Hematopoietic multipotent progenitor cell treated with erythropoietin and hydrocortisone succinate and interleukin-3 and kit ligand, for 6 days (in vitro differentiated cells): Measurements from ENCODE around the gene RAB3IL1.
A peak's percentile ranks its signal among the peaks of the same experiment; 100 is the strongest.

Experiments used
- DNase-seq: peaks from one replicate; pipeline ENCODE4 v3.0.0-alpha.2; 2015

The RAB3IL1 gene

DNA sequence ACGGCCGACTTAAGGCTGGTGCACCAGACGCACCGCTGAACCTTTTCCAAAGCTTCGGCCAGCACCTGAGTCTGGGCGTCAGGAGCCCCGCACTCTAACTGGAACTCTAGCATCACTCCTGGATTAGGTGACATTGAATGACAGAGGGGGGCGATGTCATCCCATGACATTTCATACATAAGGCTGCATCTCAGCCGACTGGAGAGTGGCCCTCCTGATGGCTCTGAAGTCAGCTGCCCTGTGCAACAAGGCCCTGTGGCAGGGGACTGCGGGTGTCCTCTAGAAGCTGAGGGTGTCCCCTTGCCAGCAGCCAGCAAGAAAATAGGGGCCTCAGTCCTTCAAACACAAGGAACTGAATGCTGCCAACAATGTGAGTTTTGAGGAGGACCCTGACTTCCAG lies 16.0 kb downstream of the RAB3IL1 start:
- no peak for DNase-seq

DNA sequence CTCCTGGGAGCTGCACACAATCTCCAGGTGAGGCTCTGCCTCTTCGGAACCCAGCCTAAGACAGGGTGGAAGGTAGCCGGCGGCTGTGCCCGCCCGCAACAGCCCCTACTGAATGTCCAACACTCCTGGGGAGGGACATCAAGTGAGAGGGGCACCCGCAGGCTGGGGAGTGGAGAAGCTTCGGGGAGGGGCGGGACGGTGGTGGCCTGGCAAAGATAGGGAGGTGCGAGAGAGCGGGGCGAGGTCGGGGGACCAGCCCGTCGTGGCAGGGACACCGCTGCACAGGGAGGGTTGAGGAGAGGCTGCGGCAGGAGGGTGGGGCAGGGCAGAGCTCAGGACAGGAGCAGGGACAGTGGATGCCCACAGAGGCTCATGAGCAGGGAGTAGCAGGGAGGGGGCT lies 17.1 kb downstream of the RAB3IL1 start:
- DNase-seq: no peak

DNA sequence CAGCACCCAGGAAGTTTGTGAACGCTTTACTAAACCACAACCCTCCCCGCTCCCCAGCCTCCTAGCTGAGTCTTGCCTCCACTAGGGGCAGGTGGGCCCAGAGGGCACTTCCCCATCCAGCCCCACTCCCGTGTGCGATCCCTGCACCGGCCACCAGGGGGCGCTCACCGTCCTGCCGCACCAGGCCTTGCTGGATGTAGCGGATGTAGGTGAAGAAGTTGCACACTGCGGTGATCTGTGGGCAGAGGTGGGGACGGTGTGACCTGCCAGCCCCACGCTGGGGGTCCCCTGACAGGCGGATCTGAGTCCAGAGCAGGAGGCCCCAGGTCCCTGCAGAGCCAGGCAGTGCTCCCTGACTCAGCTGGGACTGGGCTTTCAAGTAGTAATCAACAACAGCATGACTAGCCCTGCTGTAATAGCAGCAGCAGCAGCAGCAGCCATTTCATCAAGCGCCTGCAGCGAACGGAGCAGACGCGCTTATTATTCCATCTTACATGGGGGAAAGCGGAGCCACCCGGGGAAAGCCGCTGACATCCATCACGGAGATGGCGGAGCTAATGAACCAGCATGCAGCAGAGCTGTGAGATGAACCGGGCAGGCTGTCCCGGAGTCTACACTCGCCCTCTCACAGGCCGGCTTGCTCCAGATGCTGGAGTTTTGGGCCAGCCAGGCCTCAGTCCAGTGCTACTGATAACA lies 18.1 kb downstream of the RAB3IL1 start:
- DNase-seq: peak; percentile 86

DNA sequence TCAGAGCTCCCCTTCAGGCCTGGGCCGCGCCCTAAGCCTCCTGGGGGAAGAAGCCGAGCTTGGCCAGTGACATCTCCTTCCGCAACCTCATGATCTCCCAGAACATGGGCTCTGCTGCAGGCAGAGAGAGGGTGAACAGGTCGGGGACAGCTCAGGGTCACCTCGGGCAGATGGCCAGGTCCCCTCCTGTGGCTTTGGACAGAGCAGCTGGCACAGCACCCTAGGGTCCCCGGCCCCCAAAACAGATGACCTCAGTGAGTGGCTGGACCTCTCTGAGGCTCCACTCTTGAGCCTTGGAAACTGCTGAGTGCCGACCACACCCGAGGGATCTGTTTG lies 19.2 kb downstream of the RAB3IL1 start:
- DNase-seq: no peak

DNA sequence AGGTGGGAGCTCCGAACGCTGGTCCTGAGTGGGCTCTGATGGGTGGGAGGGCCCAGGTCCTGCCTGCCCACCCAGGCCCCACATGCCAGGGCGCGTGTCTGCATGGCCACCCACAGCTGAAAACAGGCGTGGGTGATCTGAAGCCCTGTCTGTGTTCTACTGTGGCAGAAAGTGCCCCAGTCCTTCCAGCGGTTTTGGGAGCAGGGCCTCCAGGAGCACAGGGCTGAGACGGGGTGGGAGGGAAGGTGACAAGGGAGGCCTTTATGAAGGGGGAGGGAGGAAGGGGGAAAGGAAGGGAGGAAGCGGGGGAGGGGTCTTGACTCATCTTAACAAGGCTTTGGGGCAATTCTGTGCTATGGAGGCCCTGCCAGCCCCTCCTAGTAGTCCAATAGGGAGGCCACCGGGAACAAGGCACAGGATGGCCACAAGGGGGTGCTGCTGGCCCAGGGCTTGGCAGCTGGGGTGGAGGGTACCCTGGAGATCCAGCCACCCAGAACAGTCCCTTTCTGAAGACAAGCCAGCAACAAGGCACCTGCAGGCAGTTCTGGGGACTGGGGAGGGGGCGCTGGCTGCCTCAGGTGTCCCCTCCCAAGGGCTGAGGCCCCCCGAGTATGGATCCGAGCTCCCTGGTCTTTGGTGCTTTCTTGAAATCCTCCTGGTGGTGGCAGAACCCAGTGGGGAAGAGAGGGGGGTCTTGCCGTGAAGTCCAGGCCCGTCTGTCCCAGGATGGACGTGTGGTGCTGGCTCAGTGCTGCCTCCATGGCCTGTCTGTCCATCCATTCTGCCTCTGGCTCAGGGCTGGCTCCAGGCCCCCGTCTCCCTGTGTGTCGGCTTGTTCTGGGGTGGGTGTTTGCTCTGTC lies 19.7 kb downstream of the RAB3IL1 start:
- DNase-seq: peak; percentile 89

DNA sequence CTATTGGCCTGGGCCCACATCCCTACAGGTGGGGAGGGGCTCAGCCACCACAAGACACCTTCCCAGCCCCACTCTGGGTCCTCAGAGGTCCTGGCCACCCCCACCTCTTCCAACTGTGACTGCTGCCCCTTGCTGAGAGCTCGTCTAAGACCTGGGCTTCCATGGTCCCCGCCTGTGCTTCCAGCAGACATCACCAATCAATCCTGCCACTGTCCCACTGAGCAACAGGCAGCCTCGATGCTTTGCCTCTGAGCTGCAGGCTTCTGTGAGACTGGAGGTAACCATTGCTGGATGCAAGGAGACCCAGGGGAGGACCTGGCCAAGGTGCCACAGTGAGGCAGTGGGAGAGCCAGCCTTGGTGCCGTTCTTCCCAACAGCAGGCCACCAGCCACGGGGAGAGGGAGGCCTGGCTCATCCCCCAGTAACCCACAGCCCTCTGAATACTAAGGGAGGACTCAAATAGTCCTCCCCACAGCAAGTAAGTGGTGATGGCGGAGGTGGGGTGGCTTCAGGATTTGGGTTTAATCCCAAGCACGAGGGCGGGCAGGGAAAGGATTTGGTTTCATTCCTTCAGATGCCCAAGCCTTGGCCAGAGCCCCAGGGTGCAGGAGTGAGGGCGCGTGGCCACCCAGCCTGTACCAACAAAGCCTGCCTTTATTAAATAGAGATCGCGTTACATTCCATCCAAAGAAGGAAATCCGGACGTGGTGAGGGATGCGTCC lies 20.5 kb downstream of the RAB3IL1 start:
- DNase-seq: no peak

DNA sequence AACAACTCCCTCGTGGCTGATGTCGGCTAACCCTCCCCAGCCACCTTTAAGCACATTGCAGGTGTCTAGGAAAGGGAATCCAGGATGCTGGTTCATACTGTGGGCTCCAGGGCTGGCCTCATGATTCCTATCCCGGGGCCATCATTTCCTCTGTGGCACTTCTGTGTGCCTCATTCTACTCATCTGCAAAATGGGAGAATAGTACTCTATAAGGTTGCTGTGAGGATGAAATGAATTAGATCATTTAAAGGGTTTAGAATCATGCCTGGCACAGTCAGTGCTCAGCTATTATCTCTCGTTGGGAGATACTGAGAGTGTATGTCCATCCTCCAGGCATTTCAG lies 21.7 kb downstream of the RAB3IL1 start:
- DNase-seq: no peak

DNA sequence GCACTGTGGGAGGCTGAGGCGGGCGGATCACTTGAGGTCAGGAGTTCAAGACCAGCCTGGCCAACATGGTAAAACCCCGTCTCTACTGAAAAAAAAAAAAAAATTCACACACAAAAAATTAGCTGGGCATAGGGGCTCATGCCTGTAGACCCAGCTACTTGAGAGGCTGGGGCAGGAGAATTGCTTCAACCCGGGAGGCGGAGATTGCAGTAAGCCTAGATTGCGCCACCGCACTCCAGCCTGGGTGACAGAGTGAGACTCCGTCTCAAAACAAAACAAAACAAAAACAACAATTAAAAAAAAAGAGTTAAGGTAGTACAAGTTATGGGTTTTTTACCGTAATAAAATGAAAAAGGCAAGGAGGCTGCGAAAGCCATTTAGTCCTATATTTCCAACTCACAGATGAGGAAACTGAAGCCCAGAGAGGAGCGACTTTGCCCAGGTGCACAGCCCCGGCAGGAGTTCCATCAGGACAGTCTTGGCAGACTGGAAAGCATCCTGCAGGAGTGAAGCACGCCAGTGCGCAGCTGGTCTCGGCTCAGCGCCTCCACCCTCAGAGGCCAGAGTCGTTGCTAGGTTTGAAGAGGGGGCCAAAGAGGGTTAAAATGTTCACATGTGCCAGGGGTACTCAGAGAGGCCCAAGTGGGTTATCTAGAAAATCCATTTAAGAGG lies 22.2 kb downstream of the RAB3IL1 start:
- DNase-seq: no peak

DNA sequence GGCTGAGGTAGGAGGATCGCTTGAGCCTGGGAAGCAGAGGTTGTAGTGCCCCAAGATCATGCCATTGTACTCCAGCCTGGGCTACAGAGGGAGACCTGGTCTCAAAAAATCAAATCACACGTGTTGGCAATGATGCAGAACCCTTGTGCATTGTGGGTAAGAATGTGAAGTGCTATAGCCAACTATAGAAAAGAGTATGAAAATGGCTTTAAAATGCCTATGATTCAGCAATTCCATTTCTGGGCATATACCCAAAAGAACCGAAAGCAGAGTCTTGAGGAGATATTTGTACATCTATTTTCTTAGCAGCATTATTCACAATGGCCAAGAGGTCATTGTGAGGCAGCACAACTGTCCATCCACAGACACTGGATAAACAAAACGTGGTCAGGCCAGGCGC lies 23.4 kb downstream of the RAB3IL1 start:
- DNase-seq: peak; percentile 53

DNA sequence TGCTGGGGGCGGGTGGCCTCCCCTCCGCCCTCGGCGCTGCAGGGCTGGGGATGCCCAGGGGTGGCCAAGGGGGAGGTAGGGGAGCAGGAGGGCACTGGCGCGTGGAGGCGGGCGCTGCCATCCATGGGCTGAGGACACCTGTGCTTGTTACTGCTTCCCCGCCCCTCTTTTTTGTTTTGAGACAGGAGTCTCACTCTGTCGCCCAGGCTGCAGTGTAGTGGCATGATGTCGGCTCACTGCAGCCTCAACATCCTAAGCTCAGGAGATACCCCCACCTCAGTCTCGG lies 25.3 kb downstream of the RAB3IL1 start:
- no peak for DNase-seq

DNA sequence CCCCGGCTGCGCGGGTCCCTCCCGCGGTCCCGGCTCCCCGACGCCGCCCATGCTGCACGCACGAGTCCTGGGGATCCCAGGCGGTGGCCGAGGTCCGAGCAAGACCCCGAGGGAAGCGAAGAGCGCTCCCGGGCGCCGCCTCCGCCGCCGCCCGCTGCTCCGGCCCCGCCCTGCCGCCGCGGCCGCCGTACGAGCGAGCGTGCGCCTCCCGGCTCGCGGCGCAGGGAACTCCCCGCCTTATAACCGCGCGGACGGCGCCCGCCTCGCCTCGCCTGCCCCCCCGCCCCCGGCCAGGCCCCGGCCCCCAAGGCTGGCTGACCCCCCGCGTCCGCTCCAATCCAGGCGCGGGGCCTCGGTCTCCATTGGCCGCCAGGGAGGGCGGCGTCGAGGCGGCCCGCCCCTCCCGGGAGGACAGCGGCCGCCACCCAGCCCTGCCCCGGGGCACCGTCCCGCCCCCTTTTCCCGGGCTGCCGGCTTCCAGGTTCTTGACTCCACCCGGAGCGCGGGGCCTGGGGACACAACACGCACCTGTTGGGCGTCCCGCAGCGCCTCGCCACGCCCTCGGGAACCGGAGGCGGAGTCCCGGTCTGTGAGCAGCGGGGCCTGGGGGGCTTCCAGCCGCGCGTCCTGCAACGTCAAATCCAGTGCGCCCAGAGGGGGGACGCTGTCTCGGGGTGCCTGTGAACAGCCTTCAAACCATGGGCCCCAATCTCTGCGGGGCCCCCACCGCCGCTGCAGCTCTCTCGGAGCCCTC lies 25.9 kb downstream of the RAB3IL1 start, which contains the start of gene FADS3:
FADS3 (minus strand) TSS at position 215 of the 754 bp plus-strand sequence; CDS start at position 51, 164 bp downstream.
- peak; percentile 82 for DNase-seq

DNA sequence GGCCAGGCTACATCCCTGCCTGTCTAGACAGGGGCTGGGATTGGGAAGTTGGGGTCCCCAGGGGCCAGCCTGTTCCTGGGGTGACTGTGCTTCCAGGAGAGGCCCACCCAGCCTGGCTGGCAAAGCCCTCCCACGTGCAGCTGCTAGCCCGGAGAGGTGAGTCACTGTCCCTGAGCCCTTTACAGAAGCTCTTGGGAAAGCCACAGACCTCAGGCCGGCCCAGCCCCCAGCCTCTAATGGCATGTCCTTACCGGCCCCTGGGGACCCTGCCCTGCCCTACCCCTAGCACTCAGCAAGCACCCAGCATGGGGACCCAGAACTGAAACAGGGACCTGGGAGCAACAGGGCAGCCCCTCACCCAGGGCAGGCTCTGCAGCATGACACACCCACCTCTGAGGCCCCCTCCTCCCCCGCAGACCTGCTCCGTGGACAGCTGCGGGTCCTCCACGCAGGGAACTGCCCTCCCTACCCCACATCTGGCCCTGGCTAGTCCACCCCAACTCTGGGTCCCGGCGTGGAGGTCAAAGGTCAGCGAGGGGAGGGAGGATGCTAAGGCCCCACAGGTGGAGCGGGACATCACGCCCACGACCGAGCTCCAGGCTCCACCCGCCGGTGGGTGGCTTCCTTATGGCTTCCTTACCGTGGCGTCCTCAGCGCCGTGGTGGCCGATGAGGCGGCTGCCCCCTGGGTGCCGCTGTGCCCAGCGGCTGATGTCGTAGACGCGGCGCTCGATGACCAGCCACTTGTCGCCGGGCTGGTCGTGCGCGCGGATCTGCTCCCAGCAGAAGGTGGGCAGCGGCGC lies 26.6 kb downstream of the RAB3IL1 start:
- DNase-seq: peak; percentile 53

DNA sequence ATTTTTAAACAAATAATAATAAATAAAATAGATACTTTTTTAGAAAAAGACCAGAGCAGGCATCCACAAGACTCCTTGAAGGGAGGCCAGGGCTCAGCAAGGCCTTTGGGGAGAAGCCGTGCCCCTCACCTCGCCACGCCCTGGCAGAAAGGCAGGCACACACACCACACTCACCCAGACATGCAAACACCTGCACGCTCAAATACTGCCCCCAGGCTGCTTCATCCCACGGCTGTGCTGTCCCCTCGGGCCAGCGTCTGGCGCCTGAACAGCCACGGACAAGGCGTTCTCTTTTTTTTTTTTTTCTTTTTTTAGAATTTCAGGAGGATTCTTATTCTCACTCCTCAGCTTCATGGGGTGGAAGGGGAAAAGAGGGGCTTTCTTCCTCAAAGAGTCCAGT lies 27.5 kb downstream of the RAB3IL1 start:
- no peak for DNase-seq

DNA sequence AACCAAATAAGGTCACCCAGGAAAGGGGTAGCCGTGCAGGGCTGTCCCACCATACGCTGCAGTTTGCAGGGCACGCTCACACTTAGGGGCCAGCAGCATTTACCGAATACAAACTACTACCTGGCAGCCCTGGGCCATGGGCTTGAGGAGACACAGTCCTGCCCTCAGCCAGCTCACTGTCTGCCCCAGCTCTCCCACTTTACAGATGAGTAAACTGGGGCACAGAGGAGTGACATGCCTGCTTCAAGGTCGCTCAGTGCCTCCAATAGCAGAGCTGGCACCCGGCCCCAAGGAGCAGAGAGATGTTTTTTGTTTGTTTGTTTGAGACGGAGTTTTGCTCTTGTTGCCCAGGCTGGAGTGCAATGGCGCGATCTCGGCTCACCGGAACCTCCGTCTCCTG lies 28.8 kb downstream of the RAB3IL1 start:
- DNase-seq: no peak

DNA sequence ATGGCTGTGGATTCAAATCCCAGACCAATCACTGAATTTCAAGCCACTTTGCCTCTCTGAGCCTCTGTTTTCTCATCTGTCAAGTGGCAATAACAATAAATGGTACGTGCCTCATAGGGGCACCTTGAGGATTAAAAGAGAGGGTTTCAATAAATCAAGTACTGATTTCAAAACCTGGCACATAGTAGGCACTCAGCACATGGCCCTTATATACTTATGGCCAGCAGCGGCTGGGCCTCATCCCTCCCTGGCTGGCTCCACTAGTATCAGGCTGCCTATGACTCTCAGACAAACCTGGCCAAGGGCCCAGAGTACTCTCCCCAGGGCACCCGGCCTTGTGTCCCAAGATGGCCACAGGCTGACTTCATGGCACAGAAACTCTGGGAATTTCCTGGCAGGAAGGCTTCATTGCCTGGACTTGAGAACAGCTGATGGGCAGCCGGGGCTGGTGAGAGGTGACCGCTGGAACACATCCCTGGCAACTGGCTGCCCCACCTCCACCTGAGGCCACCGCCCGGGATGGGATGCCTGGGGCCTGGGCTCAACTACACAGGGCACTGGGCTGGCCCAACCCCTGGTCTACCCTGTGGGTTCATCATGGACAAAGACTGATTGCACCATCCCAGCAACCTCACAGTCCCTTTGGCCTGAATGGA lies 29.4 kb downstream of the RAB3IL1 start:
- no peak for DNase-seq

DNA sequence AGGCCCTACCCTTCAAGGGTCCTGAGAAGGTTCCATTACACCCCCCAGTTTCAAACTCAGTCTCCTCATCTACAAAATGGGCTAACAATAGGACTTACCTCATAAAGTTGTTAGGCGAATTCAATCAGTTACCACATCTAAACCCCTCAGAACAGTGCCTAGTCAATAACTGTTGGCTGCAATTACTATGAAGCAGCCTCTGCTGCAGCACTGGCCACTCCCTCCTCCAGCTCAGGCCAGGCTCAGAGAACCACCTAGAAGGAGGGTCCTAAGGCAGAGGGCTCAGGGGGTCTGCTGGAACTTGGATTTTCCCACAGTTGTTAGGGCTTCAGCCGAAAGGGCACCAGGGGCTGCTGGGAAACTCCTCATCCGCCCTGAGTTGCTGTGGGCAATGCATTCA lies 30.7 kb downstream of the RAB3IL1 start:
- no peak for DNase-seq

DNA sequence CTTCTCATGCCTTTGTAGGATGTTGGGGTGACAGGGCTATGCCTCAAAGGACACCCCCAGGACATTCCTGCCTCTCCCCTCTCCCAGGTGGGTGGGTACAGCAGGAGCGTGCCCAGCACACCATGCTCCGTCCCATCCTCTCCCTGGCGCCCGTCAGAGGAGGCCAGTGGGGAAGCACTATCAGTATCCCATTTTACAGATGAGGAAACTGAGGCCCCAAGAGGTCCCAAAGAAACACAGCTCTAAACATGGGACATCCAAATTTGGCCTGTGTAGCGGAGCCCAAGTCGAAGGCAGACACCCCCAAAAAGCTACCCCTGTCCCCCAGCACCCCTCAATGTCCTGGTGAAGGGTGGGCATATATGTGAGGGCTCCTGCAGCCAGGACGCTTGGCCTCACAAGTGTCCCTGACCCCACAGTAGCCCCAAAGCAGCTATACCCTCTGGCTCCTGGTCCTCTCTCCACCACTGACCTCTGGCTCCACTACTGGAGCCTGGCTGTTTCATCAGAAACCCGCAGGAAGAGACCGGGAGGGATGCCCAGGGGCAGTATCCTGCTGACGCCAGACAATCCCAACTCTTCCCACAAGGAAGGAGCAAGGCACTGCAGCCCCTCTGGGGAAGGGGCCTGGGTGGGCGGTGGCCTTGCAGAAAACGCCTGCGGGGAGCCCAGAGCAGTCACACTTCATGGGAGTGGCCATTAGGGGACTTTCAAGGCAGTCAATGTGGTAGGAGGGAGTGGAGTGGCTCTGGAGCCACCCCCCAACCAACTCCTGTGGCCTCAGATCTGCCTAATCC lies 31.4 kb downstream of the RAB3IL1 start:
- DNase-seq: no peak

DNA sequence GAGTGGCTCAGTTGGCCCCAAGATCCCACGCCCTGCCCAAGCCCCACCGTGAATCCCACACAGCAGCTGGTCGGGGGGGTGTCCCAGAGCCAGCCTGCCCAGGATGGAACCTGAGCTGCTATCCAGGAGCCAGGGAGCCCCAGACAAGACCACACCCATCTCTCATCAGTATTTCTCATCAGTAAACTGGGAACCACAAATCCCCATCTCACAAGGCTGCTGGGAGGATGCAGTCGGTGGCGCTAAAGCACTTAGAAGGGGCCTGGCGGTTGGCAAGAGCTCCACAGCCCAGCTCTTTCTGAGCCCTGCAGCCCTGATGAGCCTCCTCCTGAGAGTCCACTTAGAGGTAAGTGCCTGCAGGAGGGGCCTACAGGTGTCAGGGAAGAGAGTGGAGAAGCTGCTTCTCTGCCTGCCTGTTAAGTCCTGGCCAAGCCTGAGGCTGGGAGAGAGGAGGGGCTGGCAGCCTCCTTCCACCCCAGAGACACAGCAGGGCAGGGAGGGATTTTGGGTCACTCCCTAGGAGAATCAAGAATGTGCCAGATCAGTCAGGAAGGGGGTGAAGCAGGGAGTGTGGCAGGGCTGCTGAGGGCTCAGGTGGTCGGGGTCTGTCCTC lies 32.1 kb downstream of the RAB3IL1 start:
- DNase-seq: peak; percentile 53

DNA sequence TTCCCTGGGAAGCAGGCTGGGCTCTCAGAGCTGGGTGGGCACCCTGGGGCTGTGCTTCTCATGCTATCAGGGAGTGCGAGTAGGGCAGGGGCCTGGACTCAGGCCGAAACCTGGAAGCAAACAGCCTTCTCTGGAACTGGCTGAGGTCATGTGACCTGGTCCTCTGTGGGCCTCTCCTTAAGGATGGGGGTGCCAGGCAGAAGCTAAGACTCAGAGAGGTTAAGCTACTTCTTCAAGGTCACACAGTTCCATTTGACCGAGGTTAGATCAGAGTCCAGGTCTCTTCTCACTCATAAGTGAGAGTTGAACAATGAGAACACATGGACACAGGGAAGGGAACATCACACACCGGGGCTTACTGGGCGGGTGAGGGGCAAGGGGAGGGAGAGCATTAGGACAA lies 33.4 kb downstream of the RAB3IL1 start:
- DNase-seq: no peak

DNA sequence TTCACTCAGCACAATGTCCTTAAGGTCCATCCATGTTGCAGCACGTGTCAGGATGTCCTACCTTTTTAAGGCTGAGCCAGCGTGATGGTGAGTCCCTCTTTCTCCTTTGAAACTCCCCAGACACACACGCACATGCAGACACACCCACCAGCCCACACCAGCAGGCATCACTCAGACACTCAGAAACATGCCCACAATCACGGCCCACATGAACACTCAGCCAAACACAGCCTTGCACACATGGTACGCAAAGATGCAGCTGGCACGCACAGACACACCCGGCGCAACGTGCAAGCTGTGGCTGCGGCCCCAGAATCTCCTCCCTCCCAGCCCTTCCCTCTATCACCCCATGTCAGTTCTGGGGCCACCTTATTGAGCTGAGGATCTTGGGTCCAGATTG lies 34.0 kb downstream of the RAB3IL1 start:
- no peak for DNase-seq
